GM18520 (cell line): ENCODE measurements around the gene FAM83C.
"Not testable (repeated sequence)": the region's sequence is repeated elsewhere in the genome, so short reads cannot be mapped to it uniquely, and the experiment has no call there.

Source experiments
- ATAC-seq: cut with Tn5 transposase; IDR thresholded peaks from one replicate; pipeline ENCODE4 v1.9.1; 2021; ENCODE audit not compliant: unreplicated experiment

FAM83C gene

DNA sequence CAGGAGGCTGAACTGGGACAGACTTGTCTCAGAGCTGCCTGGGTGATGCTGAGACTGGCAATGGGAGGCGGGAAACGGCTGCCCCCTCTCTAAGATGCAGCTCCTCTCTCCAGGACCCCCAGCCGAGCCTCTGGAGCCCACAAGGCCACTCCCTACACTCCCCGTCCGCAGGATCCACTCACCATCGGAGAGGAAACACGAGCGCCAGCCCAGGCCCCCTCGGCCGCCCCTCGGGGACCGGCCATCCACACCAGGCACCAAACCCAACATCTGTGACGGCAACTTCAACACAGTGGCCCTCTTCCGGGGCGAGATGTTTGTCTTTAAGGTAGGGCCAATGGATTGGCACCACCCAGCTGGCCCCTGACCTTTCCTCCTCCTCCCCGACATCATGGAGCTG lies 25.1 kb downstream of the FAM83C start:
- no peak for ATAC-seq

GRCh38 chr20:35264755-35265154 lies 27.5 kb downstream of the FAM83C start:
- ATAC-seq, result no peak

DNA sequence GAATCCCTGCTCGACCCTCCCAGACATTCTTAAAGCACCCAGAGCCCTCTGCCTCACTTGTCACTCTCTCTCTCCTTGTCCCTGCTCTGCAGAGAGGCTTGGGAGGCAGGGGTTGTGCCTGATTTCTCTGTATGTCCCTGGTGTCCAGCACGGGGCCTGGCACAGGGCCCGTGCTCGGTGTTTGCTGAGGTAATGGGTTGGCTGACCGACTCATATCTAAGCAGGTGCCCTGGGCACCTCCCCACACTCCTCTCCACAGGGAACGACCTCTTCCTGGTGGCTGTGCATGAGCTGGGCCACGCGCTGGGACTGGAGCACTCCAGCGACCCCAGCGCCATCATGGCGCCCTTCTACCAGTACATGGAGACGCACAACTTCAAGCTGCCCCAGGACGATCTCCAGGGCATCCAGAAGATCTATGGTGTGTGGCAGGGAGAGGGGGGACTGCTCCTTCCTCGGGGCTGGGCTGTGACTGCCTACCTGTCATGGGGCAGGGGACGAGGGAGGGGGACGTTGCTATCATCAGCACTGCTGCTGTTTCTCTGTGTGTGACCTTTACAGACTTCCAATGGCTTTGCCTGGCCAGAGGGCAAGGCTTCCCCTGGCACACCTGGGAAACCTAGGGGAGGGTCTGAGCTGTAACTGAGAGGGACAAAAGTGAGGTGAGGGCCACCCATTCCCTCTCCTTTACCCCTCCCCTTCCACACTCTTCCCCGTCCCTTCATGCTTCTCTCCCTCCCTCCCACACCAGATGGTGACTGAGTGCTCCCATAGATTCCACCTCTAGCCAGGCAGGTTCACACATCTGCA lies 28.5 kb downstream of the FAM83C start:
- no peak for ATAC-seq

GRCh38 chr20:35262731-35263531 lies 29.3 kb downstream of the FAM83C start:
- ATAC-seq, result not testable (repeated sequence)

DNA sequence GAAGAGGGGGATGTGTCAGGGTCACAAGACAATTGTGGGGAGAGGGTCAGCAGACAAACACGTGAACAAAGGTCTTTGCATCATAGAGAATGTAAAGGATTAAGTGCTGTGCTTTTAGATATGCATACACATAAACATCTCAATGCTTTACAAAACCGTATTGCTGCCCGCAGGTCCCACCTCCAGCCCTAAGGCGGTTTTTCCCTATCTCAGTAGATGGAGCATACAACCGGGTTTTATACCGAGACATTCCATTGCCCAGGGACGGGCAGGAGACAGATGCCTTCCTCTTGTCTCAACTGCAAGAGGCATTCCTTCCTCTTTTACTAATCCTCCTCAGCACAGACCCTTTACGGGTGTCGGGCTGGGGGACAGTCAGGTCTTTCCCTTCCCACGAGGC lies 29.9 kb downstream of the FAM83C start:
- ATAC-seq, result not testable (repeated sequence)

- ATAC-seq, result no peak
These were observed 31.8 kb downstream of the FAM83C start for GRCh38 chr20:35260426-35260825.

- no peak for ATAC-seq
These were observed 34.9 kb downstream of the FAM83C start for GRCh38 chr20:35257175-35257909.

GRCh38 chr20:35254448-35254999 lies 37.7 kb downstream of the FAM83C start:
- ATAC-seq, result no peak

DNA sequence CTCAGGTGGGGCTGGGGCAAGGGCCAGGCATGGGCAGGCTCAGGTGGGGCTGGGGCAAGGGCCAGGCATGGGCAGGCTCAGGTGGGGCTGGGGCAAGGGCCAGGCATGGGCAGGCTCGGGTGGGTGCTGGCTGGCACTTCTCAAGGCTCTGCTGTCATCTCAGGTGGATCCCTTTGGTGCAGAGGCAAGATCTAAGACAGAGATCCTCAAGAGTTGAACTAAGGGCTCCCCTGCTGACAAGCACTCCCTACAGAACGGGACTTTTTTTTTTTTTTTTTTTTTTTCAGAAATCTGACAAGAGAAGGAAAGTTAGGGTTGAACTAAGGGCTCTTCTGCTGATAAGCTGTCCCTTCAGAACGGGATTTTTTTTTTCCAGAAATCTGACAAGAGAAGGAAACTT lies 39.2 kb downstream of the FAM83C start:
- ATAC-seq, result no peak

- not testable (repeated sequence) for ATAC-seq
These were observed 39.6 kb downstream of the FAM83C start for GRCh38 chr20:35252598-35252997.

DNA sequence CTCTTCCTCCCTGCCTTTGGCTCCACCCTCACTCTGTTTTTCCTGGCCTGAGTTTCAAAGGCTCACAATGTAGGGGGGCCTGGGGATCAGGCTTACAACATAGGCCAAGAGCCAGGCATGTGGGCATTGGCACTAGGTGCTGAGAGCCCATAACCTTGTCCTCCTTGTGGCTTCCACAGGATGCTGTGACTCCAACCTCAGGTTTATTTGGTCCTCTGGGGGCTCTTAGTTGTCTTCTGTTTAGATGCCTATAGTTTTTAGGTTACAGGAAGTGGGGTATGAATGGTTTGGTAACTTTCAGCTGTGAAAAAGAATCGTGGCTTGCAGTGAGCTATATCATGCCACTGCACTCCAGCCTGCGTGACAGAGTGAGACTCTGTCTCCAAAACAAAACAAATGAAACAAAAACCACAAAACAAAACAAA lies 40.2 kb downstream of the FAM83C start:
- ATAC-seq, result peak; percentile 84

DNA sequence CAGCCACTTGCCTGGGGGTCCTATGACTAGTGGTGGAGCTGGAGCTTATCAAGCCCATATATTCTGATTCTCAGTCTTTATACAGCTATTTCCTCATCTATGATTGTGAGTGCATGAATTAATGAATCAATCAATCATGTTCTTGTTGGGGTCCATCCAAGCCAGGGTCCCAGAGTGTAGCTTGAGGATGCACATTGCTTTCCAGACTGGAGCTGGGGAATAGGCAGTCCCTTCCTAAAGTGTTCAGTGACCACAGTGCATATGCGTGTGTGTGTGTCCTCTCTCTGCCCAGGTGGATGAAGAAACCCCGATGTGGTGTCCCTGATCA lies 40.6 kb downstream of the FAM83C start:
- ATAC-seq, result no peak

DNA sequence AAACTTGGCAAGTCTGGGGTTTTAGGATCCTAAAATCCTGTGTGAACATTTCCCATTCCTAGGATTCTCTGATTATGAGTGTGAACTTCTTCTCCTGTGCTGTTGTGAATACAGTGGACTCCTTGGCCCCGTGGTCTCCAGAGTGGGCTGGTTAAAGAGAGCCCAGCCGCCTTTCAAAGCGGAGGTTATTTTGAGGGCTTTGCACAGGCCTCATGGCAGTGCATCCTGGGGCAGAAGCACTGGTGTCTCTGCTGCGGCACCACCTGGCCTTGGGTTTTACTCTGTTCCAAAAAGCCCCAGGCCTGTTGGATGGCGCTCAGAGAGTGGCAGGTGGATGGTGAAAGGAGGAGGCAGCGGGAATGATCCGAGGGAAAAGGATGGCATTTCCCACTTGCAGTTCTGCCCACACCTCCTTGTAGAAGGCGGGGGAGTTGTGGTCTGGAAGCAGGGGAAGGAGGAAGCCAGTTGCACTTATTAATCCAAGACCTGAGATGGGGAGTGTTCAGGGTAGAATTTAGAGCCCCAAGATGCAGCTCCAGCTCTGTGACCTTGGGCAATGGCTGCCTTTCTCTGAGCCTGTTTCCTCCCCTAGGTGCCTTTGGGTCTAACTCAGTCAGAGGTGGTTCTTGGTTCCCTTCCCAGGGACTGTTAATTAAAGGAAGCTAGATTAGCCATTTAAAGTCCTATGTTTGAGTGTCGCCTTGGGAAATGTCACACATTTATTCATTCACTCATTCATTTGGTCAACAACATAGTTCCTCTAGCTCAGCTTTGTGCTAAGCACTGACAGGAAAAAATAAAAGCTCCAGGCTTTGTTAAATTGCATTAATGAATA lies 43.4 kb downstream of the FAM83C start:
- no peak for ATAC-seq

- ATAC-seq, result no peak
These were observed 45.5 kb downstream of the FAM83C start for GRCh38 chr20:35246723-35247122.

GRCh38 chr20:35243986-35244385 lies 48.2 kb downstream of the FAM83C start:
- ATAC-seq, result no peak

DNA sequence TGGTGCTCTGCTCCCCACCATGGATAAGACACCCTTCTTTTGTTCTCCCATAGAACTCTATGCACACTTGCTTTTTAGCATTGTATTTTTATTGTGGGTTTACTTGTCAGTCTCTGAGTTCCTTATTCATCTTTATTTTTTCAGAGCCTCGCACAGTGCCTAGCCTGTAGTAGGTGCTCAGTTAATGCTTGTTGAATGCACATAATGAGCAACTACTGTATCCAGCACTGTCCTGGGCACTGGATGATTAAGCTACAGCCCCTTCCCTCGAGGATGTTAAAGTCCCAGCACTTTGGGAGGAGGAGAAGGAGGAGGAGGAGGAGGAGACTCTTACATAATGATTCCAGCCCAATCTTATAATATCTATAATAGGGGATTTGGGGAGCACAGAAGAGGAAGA lies 48.9 kb downstream of the FAM83C start:
- ATAC-seq, result no peak

DNA sequence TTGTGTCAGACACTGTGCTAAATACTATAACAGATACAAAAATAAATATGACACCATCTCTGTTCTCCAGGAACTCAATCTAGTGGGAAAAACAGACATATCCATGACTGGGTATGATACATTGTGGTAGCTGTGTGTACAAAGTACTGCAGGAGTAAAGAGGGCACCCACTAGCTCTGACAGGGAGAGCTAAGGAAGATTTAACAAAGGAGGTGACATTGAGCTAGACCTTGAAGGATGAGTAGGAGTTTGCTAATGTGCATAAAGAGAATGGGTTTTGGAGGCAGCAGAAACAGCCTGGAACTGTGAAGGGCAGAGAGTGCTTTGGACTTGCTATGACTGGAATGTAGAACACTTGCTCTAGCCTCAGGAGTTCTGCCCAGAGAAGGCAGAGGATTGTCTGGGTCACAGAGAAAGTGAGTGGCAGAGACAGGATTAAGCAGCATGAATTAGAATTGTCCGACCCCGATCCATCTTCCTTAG lies 51.4 kb downstream of the FAM83C start:
- ATAC-seq, result no peak

- ATAC-seq, result no peak
These were observed 52.0 kb downstream of the FAM83C start for GRCh38 chr20:35240083-35240810.

GRCh38 chr20:35238735-35239134 lies 53.5 kb downstream of the FAM83C start:
- no peak for ATAC-seq

DNA sequence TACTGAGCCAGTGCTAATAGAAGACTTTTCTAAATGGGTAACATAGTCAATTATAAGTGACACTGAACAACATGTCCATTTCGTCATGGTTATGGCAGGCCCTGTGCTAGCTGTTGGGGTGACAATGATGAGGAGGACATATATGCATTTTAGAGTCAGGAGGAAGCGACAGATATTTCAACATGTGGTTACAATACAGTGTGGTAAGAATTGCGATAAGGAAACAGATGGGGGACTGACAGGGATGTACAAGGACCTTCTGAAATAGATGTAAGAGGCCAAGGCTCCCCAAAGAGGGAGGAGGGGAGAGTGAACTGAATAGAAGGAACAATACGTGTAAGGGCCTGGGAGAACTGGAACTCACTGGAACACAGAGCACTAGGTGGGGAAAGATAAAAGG lies 54.1 kb downstream of the FAM83C start:
- ATAC-seq, result no peak
